ENCODE measurements around the gene SLC22A17.

The SLC22A17 gene

GRCh38 chr14:23375527-23376251 is 23.0 kb upstream of the SLC22A17 start:
- Histone ChIP-seq H3K27me3 (replicated peaks) (peaks cover 4% of the 10 kb centered on the region), H3K36me3 (replicated peaks) (no peaks in the 10 kb centered on the region), H3K4me3 (ENCODE audit: low read depth, low read length) (no peak overlapping the region), H3K27ac (no peak overlapping the region)
- no peak for DNase-seq
- TF ChIP-seq CTCF (IDR thresholded peaks at IDR 0.05; ENCODE audit: low read depth, low read length, missing control alignments), result no peak
- in situ Hi-C loops (cut with HindIII; ENCODE audit: low pct_ligation_motif_present, low sequenced_read_pairs), result no loop called here

GRCh38 chr14:23373041-23373440 is 20.4 kb upstream of the SLC22A17 start:
- no peak for DNase-seq
- Histone ChIP-seq H3K36me3 (replicated peaks) (no peaks in the 10 kb centered on the region), H3K4me3 (ENCODE audit: low read depth, low read length) (no peak overlapping the region), H3K27ac (no peak overlapping the region), H3K27me3 (replicated peaks) (peaks cover 4% of the 10 kb centered on the region)
- in situ Hi-C loops (cut with HindIII; ENCODE audit: low pct_ligation_motif_present, low sequenced_read_pairs), result no loop called here
- no peak for TF ChIP-seq CTCF (IDR thresholded peaks at IDR 0.05; ENCODE audit: low read depth, low read length, missing control alignments)

GRCh38 chr14:23372509-23372908 is 19.8 kb upstream of the SLC22A17 start, which contains the start of gene IL25:
Gene IL25 (plus strand): TSS chr14:23372809.
- Histone ChIP-seq H3K27me3 (replicated peaks) (peaks cover 4% of the 10 kb centered on the region), H3K36me3 (replicated peaks) (no peaks in the 10 kb centered on the region), H3K4me3 (ENCODE audit: low read depth, low read length) (no peak within 1 kb of the TSS), H3K27ac (no peak within 1 kb of the TSS)
- DNase-seq, result no peak
- no peak for TF ChIP-seq CTCF (IDR thresholded peaks at IDR 0.05; ENCODE audit: low read depth, low read length, missing control alignments)
- in situ Hi-C loops (cut with HindIII; ENCODE audit: low pct_ligation_motif_present, low sequenced_read_pairs), result no loop called here

- no peak overlapping the region for H3K4me3 ChIP-seq (ENCODE audit: low read depth, low read length)
- H3K27ac ChIP-seq, result no peak overlapping the region
- in situ Hi-C loops (cut with HindIII; ENCODE audit: low pct_ligation_motif_present, low sequenced_read_pairs), result no loop called here
- H3K27me3 ChIP-seq (replicated peaks), result peaks cover 1% of the 10 kb centered on the region
- TF ChIP-seq CTCF (IDR thresholded peaks at IDR 0.05; ENCODE audit: low read depth, low read length, missing control alignments), result no peak
- no peaks in the 10 kb centered on the region for H3K36me3 ChIP-seq (replicated peaks)
- no peak for DNase-seq
Measured at GRCh38 chr14:23371865-23372264, 19.2 kb upstream of the SLC22A17 start.

DNA sequence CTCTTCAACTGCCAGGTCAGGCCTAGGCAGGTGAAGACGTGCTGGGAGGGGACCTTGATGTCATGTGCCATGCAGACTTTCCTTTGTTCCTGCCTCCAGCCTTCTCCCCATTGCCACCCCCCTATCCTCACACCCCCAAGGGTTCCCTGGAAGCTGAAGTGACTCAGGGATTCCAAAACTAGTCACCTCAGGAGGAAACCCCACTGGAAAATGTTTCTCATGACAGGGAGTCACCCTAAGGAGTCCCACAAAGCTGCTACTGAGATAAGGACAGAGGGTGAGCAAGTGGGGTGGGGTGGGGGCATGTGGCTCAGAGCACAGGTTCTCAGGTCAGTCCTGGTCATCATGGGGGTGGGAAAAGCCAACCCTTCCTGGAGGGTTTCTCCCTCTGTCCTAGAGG is 17.5 kb upstream of the SLC22A17 start:
- no peak for DNase-seq
- Histone ChIP-seq H3K27ac (no peak overlapping the region), H3K36me3 (replicated peaks) (no peaks in the 10 kb centered on the region), H3K4me3 (ENCODE audit: low read depth, low read length) (no peak overlapping the region), H3K27me3 (replicated peaks) (peaks cover 9% of the 10 kb centered on the region)
- TF ChIP-seq CTCF (IDR thresholded peaks at IDR 0.05; ENCODE audit: low read depth, low read length, missing control alignments), result no peak
- in situ Hi-C loops (cut with HindIII; ENCODE audit: low pct_ligation_motif_present, low sequenced_read_pairs), result no loop called here

- Histone ChIP-seq H3K27me3 (replicated peaks) (peaks cover 9% of the 10 kb centered on the region), H3K36me3 (replicated peaks) (no peaks in the 10 kb centered on the region), H3K4me3 (ENCODE audit: low read depth, low read length) (peak overlapping the region; percentile 62), H3K27ac (no peak overlapping the region)
- no peak for DNase-seq
- in situ Hi-C loops (cut with HindIII; ENCODE audit: low pct_ligation_motif_present, low sequenced_read_pairs), result no loop called here
- no peak for TF ChIP-seq CTCF (IDR thresholded peaks at IDR 0.05; ENCODE audit: low read depth, low read length, missing control alignments)
Measured at GRCh38 chr14:23366426-23366921, 13.8 kb upstream of the SLC22A17 start.

All from brain microvascular endothelial cell (primary cell).